Endodermal cell (in vitro differentiated cells): Measurements from ENCODE around the gene ACKR3. TPM values are rescaled to one million over a fixed set of nuclear protein-coding genes. Genes with fewer than 3 reads are reported as not detected.

Source experiments
- DNase-seq: peaks from one replicate; pipeline ENCODE4 v3.0.0-alpha.2; 2017
- H3K27ac ChIP-seq: 2 replicates; pipeline ENCODE4 v1.5.1; 2013; ENCODE audit warnings: mild to moderate bottlenecking, low read depth, low read length, moderate library complexity
- H3K27me3 ChIP-seq: 2 replicates; pipeline ENCODE4 v1.6.1; 2013; ENCODE audit warnings: mild to moderate bottlenecking, low read length, moderate library complexity; ENCODE audit not compliant: insufficient read depth, control insufficient read depth, poor library complexity, severe bottlenecking
- H3K36me3 ChIP-seq: 2 replicates; pipeline ENCODE4 v1.7.0; 2013; ENCODE audit warnings: mild to moderate bottlenecking, low read length, moderate library complexity; ENCODE audit not compliant: control insufficient read depth, insufficient read depth
- H3K4me1 ChIP-seq: one replicate; pipeline ENCODE4 v1.7.0; 2013; ENCODE audit warnings: low read length; ENCODE audit not compliant: control insufficient read depth, insufficient read depth
- H3K4me3 ChIP-seq: 2 replicates; pipeline ENCODE4 v1.5.1; 2013; ENCODE audit warnings: mild to moderate bottlenecking, low read length, moderate library complexity
- H3K9ac ChIP-seq: 2 replicates; pipeline ENCODE4 v1.6.1; 2013; ENCODE audit warnings: mild to moderate bottlenecking, low read length, moderate library complexity; ENCODE audit not compliant: poor library complexity, severe bottlenecking; ENCODE audit errors: extremely low read depth
- H3K9me3 ChIP-seq: 2 replicates; pipeline ENCODE4 v1.6.1; 2013; ENCODE audit warnings: mild to moderate bottlenecking, low read length, moderate library complexity; ENCODE audit not compliant: control insufficient read depth
- H3K27ac Mint-ChIP-seq: 2 replicates; pipeline ENCODE4 v1.8.0; 2020; ENCODE audit warnings: mixed read lengths
- H3K27me3 Mint-ChIP-seq: 2 replicates; pipeline ENCODE4 v1.8.0; 2021; ENCODE audit warnings: mild to moderate bottlenecking, mixed read lengths; ENCODE audit not compliant: insufficient read depth
- H3K36me3 Mint-ChIP-seq: 2 replicates; pipeline ENCODE4 v1.8.0; 2020; ENCODE audit warnings: low read depth, mixed read lengths
- H3K4me1 Mint-ChIP-seq: 2 replicates; pipeline ENCODE4 v1.8.0; 2020; ENCODE audit warnings: mixed read lengths
- H3K4me3 Mint-ChIP-seq: 2 replicates; pipeline ENCODE4 v1.8.0; 2020; ENCODE audit warnings: mild to moderate bottlenecking, moderate library complexity, mixed read lengths
- H3K9me3 Mint-ChIP-seq: 2 replicates; pipeline ENCODE4 v1.8.0; 2020; ENCODE audit warnings: mild to moderate bottlenecking, mixed read lengths
- WGBS, 2 experiments: methylation state at CpG; one replicate each; pipeline versions ENCODE4 v1.1.5 to v1.1.7; 2013; ENCODE audit warnings: missing lambda C conversion rate in 2 of 2, mixed read lengths in 1 of 2; ENCODE audit not compliant: insufficient coverage in 1 of 2, insufficient read length in 1 of 2; 5-methylcytosine and 5-hydroxymethylcytosine counted together
- total RNA-seq, 2 donors: library from RNA; stranded (reverse); fragmentation: NEBNext Ultra II Directional in 1 of 2; extraction: Animal tissue kit (Norgen Biotek cat#: 25700) in 1 of 2; gene quantifications; 2 replicates in 1 of 2; 3 replicates in 1 of 2; pipeline ENCODE4 v1.2.1, GENCODE V29; 2021
- TF ChIP-seq, protein P1 (sequence below): fragments of 200-600 bp; sonication (generic); conservative IDR thresholded peaks from 2 replicates; pipeline ENCODE4 v1.5.0; 2021; ENCODE audit warnings: antibody characterized with exemption, mild to moderate bottlenecking

The ACKR3 gene
- total RNA-seq, 2 donors from 2014 or later = 76.9 to 110 TPM

DNA sequence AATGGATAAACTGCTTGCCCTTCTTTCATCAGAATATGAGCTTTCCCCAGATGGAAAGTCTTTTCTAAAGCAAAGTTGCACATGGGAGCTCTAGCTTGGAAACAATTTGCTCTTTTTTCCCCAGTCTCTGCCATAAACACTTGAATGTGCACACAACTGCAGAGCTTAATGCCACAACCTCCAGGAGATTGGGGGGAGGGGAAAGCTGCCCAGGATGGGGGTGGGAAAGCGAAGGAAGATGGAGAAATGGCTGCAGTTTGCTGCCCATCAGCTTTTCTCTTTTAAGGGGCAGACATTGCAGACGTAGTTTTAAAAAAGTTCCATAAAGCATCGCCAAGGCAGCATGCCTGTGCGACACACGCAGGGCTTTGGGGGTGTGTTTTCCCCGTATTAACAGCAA, 1.5 kb downstream of the ACKR3 start:
- Mint-ChIP-seq H3K9me3 (no peaks in the 10 kb centered on the region), H3K4me1 (peaks cover 66% of the 10 kb centered on the region), H3K36me3 (peaks cover 24% of the 10 kb centered on the region), H3K4me3 (peak overlapping the region; percentile 78), H3K27ac (peak overlapping the region; percentile 90), H3K27me3 (peaks cover 25% of the 10 kb centered on the region)
- peak; percentile 47 for DNase-seq
- Histone ChIP-seq H3K9me3 (no peaks in the 10 kb centered on the region), H3K9ac (peak overlapping the region; percentile 98), H3K27me3 (no peaks in the 10 kb centered on the region), H3K27ac (no peak overlapping the region), H3K4me3 (peak overlapping the region; percentile 93), H3K4me1 (peaks cover 15% of the 10 kb centered on the region), H3K36me3 (peaks cover 58% of the 10 kb centered on the region)
- WGBS, 2 experiments = 32 to 40% methylated on average over 2 to 6 of the region's 6 CpGs
- TF ChIP-seq, protein P1, sequence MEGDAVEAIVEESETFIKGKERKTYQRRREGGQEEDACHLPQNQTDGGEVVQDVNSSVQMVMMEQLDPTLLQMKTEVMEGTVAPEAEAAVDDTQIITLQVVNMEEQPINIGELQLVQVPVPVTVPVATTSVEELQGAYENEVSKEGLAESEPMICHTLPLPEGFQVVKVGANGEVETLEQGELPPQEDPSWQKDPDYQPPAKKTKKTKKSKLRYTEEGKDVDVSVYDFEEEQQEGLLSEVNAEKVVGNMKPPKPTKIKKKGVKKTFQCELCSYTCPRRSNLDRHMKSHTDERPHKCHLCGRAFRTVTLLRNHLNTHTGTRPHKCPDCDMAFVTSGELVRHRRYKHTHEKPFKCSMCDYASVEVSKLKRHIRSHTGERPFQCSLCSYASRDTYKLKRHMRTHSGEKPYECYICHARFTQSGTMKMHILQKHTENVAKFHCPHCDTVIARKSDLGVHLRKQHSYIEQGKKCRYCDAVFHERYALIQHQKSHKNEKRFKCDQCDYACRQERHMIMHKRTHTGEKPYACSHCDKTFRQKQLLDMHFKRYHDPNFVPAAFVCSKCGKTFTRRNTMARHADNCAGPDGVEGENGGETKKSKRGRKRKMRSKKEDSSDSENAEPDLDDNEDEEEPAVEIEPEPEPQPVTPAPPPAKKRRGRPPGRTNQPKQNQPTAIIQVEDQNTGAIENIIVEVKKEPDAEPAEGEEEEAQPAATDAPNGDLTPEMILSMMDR = no peak

DNA sequence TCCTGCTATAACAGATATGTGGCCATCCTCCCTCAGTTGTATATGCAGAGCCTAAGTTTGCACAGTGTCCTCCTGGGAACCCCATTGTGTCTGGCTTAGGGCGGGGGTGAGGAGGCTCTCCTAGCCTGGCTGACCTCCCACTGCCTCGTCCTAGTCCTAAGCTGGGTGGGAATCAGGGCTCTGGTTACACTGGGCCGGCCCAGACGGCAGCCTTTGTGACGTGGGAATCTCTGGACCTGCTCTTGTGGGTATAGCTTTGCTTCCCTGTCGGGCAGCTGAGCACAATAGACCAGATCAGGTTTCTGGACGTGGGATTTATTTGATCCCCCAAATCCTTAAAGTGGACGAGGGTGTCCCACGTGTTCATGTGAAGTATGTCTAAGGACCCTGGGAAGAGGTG, 2.9 kb downstream of the ACKR3 start:
- WGBS, 2 experiments = 47% methylated on average over 7 to 9 of the region's 9 CpGs
- Histone ChIP-seq H3K4me1 (peaks cover 28% of the 10 kb centered on the region), H3K36me3 (peaks cover 70% of the 10 kb centered on the region), H3K9ac (peak overlapping the region; percentile 98), H3K27me3 (no peaks in the 10 kb centered on the region), H3K4me3 (peak overlapping the region; percentile 93), H3K9me3 (no peaks in the 10 kb centered on the region), H3K27ac (no peak overlapping the region)
- TF ChIP-seq, protein P1 = no peak
- H3K27me3 Mint-ChIP-seq = peaks cover 12% of the 10 kb centered on the region
- DNase-seq = peak; percentile 82
- no peaks in the 10 kb centered on the region for H3K9me3 Mint-ChIP-seq
- peak overlapping the region; percentile 90 for H3K27ac Mint-ChIP-seq
- peaks cover 73% of the 10 kb centered on the region for H3K4me1 Mint-ChIP-seq
- H3K36me3 Mint-ChIP-seq = peaks cover 38% of the 10 kb centered on the region
- peak overlapping the region; percentile 78 for H3K4me3 Mint-ChIP-seq

DNA sequence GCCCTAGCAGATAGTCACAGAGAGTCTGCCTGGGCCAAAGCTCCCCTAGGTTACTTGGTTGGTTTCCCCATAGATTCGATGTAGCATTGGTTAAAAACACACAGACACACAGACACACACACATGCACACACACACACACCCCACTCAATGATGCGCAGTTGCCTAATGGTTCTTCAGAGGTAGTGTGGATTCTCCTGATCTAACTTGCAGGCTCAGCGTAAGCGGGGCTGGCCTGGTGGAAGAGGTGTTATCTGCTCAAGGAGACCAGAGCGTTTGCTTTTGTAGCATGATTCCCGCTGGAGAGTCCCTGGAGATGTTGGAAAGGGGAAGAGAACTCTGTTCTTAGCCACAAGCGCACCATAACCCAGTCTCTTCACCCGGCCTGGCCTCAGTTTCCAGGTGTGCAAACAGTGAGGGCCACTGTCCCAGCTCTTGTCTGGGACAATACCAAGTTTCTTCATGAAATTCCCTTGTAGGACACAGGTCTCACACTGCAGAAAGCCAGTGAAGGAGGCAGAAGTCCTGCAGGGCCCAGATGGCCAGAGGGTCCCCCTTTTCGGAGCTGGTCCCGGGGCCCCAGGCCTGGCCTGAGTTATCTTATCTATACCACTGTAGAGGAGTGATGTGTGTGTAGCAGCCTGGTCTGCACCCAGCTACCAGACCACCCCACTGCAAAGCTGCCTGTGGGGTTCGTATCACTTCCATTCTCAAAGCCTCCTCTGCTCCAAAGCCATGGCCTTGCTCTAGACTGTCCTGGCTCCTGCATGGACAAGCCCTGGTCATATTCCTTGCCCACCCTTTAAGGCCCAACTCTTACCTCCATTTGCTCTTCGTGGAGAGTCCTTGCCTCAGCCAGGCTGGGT, 3.7 kb downstream of the ACKR3 start:
- WGBS, 2 experiments = 89 to 100% methylated on average over 4 to 12 of the region's 12 CpGs
- peaks cover 79% of the 10 kb centered on the region for H3K36me3 ChIP-seq
- H3K36me3 Mint-ChIP-seq = peaks cover 46% of the 10 kb centered on the region
- H3K4me3 ChIP-seq = peak overlapping the region; percentile 93
- H3K4me1 Mint-ChIP-seq = peaks cover 78% of the 10 kb centered on the region
- peak overlapping the region; percentile 78 for H3K4me3 Mint-ChIP-seq
- H3K9ac ChIP-seq = peak overlapping the region; percentile 98
- H3K4me1 ChIP-seq = peaks cover 36% of the 10 kb centered on the region
- H3K27ac Mint-ChIP-seq = peak overlapping the region; percentile 90
- H3K27me3 Mint-ChIP-seq = peaks cover 7% of the 10 kb centered on the region
- H3K27ac ChIP-seq = no peak overlapping the region
- H3K9me3 ChIP-seq = no peaks in the 10 kb centered on the region
- TF ChIP-seq, protein P1 = no peak
- no peaks in the 10 kb centered on the region for H3K27me3 ChIP-seq
- peak; percentile 36 for DNase-seq
- H3K9me3 Mint-ChIP-seq = no peaks in the 10 kb centered on the region
